GM12878 (cell line): ENCODE data around the gene MINDY3. TPM values are rescaled to one million over a fixed set of nuclear protein-coding genes. Genes with fewer than 3 reads are reported as not detected.

Experiments used
- ASH2L ChIP-seq: fragments of 300-600, 200-600 bp; sonication (generic); IDR thresholded peaks from 2 replicates; pipeline ENCODE4 v1.6.1; 2017; ENCODE audit warnings: low read depth, mild to moderate bottlenecking, borderline replicate concordance
- BACH1 ChIP-seq: fragments of 450-650 bp; IDR thresholded peaks from 2 replicates; pipeline ENCODE4 v1.6.1; 2017; ENCODE audit warnings: mild to moderate bottlenecking, borderline replicate concordance
- EGR1 ChIP-seq, 2 experiments: IDR thresholded peaks; 1 replicate in 1 of 2; 2 replicates in 1 of 2; pipeline ENCODE4 v1.6.1; 2011 to 2012; ENCODE audit warnings: low read depth in 2 of 2, low read length in 2 of 2, borderline replicate concordance in 1 of 2, mild to moderate bottlenecking in 1 of 2, moderate library complexity in 1 of 2
- IKZF2 ChIP-seq, 2 experiments: fragments of 450-650 bp; IDR thresholded peaks; 2 replicates each; pipeline ENCODE4 v1.6.1; 2017; ENCODE audit warnings: mild to moderate bottlenecking in 2 of 2, moderate library complexity in 2 of 2
- IRF5 ChIP-seq: fragments of 450-650 bp; IDR thresholded peaks from 2 replicates; pipeline ENCODE4 v1.6.1; 2017; ENCODE audit warnings: borderline replicate concordance
- MEF2B ChIP-seq: fragments of 450-650 bp; IDR thresholded peaks from 2 replicates; pipeline ENCODE4 v1.6.1; 2018; ENCODE audit warnings: mild to moderate bottlenecking, moderate library complexity; ENCODE audit not compliant: partially characterized antibody, poor library complexity, severe bottlenecking
- NR2C2 ChIP-seq: IDR thresholded peaks from 2 replicates; pipeline ENCODE4 v1.6.1; 2011; ENCODE audit warnings: borderline replicate concordance, low read depth; ENCODE audit not compliant: control insufficient read depth, insufficient read length
- RAD21 ChIP-seq: IDR thresholded peaks from 2 replicates; pipeline ENCODE4 v1.6.1; 2011; ENCODE audit warnings: mild to moderate bottlenecking, low read depth, low read length, moderate library complexity; ENCODE audit not compliant: insufficient read depth
- SMAD1 ChIP-seq: fragments of 450-650 bp; IDR thresholded peaks from 2 replicates; pipeline ENCODE4 v1.6.1; 2018; ENCODE audit warnings: mild to moderate bottlenecking, low read depth; ENCODE audit not compliant: partially characterized antibody
- SRF ChIP-seq, 2 experiments: IDR thresholded peaks; 2 replicates each; pipeline ENCODE4 v1.6.1; 2011; ENCODE audit warnings: low read depth in 2 of 2, low read length in 2 of 2, mild to moderate bottlenecking in 1 of 2, moderate library complexity in 1 of 2
- TBL1XR1 ChIP-seq: IDR thresholded peaks from 2 replicates; pipeline ENCODE4 v1.6.1; 2012; ENCODE audit warnings: low read depth, low read length, improper control_type of control experiment
- ZNF24 ChIP-seq: fragments of 450-650 bp; IDR thresholded peaks from 2 replicates; pipeline ENCODE4 v1.6.1; 2017; ENCODE audit warnings: antibody characterized with exemption, mild to moderate bottlenecking
- polyA plus RNA-seq, 11 experiments: library from polyadenylated mRNA; depleted of rRNA in 4 of 11; unstranded in 6 of 11; stranded (reverse) in 5 of 11; fragments of >200 nt; fragmentation: Nextera tagmentation in 4 of 11; fragmentation: Illumina TruSeq in 1 of 11; extraction: Ambion mirVana in 4 of 11; extraction: Trizol in 1 of 11; gene quantifications; 1 replicate in 1 of 11; 2 replicates in 10 of 11; pipeline versions ENCODE4 v1.2.1 to v1.2.3, GENCODE V29; 2011 to 2016; ENCODE audit warnings: inconsistent platforms in 2 of 11, missing spikeins in 2 of 11, low read depth in 1 of 11
- total RNA-seq, 4 experiments: library from RNA; depleted of rRNA in 3 of 4; stranded (reverse); fragments of >200 nt in 3 of 4; fragmentation: Illumina TruSeq in 1 of 4; extraction: Trizol in 1 of 4; gene quantifications; 2 replicates each; pipeline versions ENCODE4 v1.2.1 to v1.2.3, GENCODE V29; 2013 to 2021
- TF ChIP-seq, protein P1 (sequence below): fragments of 150-350 bp; IDR thresholded peaks from 2 replicates; pipeline ENCODE4 v1.6.1; 2016; ENCODE audit warnings: low read depth, low read length
- TF ChIP-seq, protein P2 (sequence below): IDR thresholded peaks from 2 replicates; pipeline ENCODE4 v1.6.1; 2011; ENCODE audit warnings: low read depth, mild to moderate bottlenecking, low read length, moderate library complexity, borderline replicate concordance; ENCODE audit errors: extremely low read depth
- TF ChIP-seq, protein P3 (sequence below): fragments of 450-650 bp; IDR thresholded peaks from 2 replicates; pipeline ENCODE4 v1.6.1; 2017; ENCODE audit warnings: mild to moderate bottlenecking, moderate library complexity

MINDY3 gene
- total and polyA plus RNA-seq, 10 of the 15 experiments (the other 5 are each of a cell fraction or from before 2014, with no cell fraction given) = 12.0 to 23.6 (median 15.7) TPM

DNA sequence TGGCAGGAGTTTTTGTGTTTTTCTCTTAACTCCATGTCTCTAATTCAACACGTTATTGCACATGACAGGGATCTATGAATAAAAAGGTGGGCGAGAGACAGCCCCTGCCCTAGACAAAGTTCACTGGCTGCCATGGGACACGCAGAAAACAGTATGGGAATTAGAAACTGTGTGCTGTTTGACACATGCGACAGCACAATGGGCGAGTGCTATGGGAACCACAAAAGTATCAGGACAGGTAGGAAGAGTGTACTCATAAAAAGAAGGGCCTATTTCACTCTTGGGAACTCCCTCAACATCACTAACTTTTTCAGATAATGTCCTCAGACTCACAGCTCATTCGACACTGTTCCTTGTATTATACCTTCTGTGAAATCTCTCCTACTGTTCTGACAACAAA, 45.7 kb downstream of the MINDY3 start (continued):
- TF ChIP-seq, protein P1, sequence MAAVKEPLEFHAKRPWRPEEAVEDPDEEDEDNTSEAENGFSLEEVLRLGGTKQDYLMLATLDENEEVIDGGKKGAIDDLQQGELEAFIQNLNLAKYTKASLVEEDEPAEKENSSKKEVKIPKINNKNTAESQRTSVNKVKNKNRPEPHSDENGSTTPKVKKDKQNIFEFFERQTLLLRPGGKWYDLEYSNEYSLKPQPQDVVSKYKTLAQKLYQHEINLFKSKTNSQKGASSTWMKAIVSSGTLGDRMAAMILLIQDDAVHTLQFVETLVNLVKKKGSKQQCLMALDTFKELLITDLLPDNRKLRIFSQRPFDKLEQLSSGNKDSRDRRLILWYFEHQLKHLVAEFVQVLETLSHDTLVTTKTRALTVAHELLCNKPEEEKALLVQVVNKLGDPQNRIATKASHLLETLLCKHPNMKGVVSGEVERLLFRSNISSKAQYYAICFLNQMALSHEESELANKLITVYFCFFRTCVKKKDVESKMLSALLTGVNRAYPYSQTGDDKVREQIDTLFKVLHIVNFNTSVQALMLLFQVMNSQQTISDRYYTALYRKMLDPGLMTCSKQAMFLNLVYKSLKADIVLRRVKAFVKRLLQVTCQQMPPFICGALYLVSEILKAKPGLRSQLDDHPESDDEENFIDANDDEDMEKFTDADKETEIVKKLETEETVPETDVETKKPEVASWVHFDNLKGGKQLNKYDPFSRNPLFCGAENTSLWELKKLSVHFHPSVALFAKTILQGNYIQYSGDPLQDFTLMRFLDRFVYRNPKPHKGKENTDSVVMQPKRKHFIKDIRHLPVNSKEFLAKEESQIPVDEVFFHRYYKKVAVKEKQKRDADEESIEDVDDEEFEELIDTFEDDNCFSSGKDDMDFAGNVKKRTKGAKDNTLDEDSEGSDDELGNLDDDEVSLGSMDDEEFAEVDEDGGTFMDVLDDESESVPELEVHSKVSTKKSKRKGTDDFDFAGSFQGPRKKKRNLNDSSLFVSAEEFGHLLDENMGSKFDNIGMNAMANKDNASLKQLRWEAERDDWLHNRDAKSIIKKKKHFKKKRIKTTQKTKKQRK = no peak
- no peak for TF ChIP-seq TBL1XR1
- TF ChIP-seq SRF (IDR thresholded peaks at IDR 0.05; ENCODE audit: low read depth in 2 of 2, low read length in 2 of 2) = no peak
- TF ChIP-seq NR2C2 = no peak
- no peak for TF ChIP-seq ZNF24
- no peak for TF ChIP-seq RAD21
- no peak for TF ChIP-seq EGR1 (IDR thresholded peaks at IDR 0.05; ENCODE audit: borderline replicate concordance in 1 of 2, low read depth in 2 of 2, low read length in 2 of 2)
- TF ChIP-seq MEF2B = peak; percentile 45
- TF ChIP-seq ASH2L = no peak
- no peak for TF ChIP-seq IRF5
- TF ChIP-seq SMAD1 = no peak
- TF ChIP-seq BACH1 = no peak
- 0 out of 4 replicates have a peak, but pooled peaks of 1 of the 2 experiments have one; percentile 16 for TF ChIP-seq IKZF2 (IDR thresholded peaks at IDR 0.05)
- TF ChIP-seq, protein P2, sequence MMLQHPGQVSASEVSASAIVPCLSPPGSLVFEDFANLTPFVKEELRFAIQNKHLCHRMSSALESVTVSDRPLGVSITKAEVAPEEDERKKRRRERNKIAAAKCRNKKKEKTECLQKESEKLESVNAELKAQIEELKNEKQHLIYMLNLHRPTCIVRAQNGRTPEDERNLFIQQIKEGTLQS = no peak
- TF ChIP-seq, protein P3, sequence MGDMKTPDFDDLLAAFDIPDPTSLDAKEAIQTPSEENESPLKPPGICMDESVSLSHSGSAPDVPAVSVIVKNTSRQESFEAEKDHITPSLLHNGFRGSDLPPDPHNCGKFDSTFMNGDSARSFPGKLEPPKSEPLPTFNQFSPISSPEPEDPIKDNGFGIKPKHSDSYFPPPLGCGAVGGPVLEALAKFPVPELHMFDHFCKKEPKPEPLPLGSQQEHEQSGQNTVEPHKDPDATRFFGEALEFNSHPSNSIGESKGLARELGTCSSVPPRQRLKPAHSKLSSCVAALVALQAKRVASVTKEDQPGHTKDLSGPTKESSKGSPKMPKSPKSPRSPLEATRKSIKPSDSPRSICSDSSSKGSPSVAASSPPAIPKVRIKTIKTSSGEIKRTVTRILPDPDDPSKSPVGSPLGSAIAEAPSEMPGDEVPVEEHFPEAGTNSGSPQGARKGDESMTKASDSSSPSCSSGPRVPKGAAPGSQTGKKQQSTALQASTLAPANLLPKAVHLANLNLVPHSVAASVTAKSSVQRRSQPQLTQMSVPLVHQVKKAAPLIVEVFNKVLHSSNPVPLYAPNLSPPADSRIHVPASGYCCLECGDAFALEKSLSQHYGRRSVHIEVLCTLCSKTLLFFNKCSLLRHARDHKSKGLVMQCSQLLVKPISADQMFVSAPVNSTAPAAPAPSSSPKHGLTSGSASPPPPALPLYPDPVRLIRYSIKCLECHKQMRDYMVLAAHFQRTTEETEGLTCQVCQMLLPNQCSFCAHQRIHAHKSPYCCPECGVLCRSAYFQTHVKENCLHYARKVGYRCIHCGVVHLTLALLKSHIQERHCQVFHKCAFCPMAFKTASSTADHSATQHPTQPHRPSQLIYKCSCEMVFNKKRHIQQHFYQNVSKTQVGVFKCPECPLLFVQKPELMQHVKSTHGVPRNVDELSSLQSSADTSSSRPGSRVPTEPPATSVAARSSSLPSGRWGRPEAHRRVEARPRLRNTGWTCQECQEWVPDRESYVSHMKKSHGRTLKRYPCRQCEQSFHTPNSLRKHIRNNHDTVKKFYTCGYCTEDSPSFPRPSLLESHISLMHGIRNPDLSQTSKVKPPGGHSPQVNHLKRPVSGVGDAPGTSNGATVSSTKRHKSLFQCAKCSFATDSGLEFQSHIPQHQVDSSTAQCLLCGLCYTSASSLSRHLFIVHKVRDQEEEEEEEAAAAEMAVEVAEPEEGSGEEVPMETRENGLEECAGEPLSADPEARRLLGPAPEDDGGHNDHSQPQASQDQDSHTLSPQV = no peak
